GM12874 (cell line): ENCODE measurements around the gene NOX5.

Experiments
- TF ChIP-seq, protein P1 (sequence below): IDR thresholded peaks from 2 replicates; pipeline ENCODE4 v1.5.1; 2011; ENCODE audit warnings: low read depth, mild to moderate bottlenecking, control low read depth, low read length, moderate library complexity; ENCODE audit not compliant: insufficient read depth

Gene NOX5

DNA sequence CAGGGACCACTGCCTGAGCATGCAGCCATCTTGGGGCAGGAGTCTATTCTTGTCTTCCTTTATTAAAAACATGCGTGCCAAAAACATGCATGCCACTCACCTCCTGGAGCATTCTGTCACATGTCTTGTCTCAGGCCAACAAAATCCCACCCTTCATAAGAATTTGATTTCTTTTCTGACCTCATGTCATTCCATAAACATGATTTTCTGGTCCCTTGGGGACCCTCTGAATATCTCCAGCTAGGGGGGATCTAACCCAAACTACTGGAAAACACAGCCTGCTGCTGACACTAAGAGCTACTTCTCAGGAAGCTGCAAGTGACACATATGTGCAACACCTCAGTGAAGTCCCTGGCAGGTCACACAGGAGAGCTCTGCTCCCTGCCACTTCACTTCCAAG is 26.8 kb upstream of the NOX5 start:
- TF ChIP-seq, protein P1, sequence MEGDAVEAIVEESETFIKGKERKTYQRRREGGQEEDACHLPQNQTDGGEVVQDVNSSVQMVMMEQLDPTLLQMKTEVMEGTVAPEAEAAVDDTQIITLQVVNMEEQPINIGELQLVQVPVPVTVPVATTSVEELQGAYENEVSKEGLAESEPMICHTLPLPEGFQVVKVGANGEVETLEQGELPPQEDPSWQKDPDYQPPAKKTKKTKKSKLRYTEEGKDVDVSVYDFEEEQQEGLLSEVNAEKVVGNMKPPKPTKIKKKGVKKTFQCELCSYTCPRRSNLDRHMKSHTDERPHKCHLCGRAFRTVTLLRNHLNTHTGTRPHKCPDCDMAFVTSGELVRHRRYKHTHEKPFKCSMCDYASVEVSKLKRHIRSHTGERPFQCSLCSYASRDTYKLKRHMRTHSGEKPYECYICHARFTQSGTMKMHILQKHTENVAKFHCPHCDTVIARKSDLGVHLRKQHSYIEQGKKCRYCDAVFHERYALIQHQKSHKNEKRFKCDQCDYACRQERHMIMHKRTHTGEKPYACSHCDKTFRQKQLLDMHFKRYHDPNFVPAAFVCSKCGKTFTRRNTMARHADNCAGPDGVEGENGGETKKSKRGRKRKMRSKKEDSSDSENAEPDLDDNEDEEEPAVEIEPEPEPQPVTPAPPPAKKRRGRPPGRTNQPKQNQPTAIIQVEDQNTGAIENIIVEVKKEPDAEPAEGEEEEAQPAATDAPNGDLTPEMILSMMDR: no peak

DNA sequence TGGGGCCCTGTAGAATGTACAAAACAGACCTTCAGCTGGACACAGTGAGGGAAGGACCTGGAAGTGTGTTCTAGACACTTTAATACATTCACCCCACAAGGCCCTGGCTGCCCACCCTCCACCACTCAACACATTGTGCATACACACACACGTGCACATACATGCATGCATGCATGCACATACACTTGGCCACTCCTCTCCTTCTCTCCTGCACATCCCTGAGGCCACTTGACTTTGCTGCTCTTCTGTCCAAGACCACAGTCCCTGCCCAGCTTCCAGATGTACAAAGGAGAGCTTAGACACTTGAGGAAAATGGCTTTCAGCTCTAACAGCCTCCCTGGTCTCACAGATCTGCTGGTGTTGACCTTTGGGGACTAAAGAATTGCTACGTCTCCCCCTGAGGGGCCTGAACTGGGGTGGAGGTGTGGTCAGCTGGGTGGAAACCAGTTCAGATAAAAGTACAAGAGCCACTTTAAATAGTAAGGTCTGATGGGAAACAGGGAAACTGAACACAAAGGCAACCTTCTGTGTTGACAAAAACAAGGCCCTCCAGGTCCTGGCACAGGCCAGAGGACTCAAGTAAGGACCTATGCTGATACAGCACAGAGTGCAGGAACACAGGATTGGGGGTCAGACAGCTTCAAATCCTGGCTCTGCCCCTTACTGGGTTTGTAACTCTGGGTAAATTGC is 24.8 kb upstream of the NOX5 start:
- TF ChIP-seq, protein P1: no peak

DNA sequence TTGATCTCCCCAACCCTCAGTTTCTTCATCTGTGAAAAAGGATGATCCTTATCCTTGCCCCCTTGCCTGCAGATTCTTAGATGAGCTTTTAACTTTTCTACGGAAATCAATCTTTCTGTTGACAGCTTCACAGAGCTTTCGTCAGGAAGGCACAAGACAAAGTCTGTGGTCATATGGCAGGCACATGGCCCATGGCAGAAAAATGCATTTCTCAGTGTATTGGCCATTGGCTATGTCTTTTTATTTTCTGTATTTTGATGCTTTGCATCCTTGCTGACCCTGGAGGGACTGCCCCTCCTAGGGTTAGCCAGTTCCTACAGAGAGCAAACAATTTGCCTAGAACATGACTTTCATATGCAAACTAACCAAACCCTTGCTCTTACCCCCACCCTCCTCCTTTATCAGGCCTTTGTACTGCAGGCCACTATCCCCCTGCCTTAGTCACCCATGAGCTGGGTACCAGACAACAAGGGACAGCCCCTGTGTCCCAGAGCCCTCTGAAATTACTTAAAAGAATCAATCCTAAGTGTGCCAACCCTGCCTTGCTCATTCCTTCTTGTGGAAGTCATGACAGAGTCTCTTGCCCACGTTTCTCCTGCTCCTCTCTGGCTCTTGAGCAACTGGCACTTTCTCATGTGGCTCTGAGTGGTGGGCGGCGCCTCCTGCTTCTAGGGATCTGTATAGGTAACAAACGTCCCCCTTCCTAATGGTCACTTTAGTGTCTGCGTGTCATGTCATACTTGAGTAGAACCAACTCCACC is 24.1 kb upstream of the NOX5 start:
- TF ChIP-seq, protein P1: no peak

DNA sequence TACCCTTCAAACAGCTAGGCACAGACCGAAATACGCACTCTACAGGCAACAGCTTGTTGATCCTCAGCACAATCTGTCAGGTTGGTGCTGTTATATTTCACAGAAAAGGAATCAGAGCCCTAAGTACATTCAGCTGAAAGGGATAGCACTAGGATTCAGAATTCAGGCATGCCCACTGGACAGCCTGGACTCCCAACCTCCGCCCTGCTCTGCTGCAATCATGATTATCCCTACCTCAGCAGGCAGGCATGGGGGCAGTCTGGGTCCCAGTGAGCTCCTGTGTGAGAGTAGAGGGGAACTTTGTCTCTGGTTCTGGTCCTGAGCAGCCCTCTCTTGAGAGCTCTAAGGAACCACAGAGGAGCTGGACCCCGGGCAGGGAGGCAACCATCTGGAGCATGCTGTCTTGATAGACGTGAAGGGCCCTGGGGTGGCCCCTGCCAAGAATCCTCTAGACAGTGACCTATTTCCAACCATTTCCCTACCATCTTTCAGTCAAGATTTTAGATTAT is 23.4 kb upstream of the NOX5 start:
- TF ChIP-seq, protein P1: no peak

DNA sequence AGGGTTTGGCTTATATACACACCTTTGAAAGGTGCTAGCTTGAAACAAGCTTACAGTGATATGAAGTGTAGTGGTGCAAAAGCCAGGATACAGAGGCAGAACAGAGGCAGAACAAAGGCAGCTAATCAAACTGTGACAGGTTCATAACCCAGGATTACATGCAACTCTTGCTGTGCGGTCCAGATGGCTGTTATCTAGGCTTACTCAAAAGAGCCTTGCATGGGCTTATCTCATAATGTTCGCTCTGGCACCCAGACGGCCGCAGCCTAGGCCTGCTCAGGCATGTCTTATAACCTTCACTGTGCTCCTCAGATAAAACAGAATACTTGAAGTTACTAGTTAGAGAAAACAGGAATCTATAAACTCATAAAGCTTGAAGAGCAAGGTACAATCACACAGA is 22.8 kb upstream of the NOX5 start:
- TF ChIP-seq, protein P1: no peak

DNA sequence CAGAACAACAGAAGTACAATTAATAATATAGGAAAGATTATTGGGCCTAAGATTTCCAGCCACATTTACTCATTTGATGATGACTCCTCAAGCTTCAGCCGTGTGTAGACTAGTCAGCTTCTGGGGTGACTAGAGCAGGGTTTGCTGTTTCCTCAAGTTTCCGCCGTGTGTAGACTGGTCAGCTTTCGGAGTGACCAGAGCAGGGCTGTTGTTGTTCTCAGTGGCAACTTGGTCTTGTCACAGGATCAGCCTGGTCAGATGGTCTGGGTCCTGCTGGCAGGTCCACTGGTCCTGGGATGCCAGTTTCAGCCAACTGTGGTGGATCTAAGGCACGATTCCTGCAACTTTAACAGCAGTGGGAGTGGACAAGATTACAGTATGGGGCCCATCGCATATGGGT is 21.8 kb upstream of the NOX5 start:
- TF ChIP-seq, protein P1: no peak

DNA sequence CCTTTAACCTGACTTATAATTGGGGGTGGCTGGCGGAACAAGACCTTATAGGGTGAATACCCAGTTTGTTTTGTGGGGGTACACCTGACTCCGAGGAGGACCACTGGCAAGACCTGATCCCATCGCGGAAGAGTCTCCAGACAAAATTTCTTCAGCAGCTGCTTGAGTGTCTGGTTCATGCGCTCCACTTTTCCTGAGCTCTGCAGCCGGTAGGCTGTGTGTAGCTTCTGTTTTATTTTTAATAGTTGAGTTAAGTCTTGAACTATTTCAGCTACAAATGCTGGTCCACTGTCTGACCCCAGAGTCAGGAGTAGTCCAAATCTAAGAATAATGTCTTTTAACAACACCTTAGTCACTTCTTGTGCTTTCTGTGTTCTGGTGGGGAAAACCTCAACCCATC is 21.2 kb upstream of the NOX5 start:
- TF ChIP-seq, protein P1: no peak
